Mesendoderm (in vitro differentiated cells): ENCODE results near the gene TBX3.

ENCODE experiments used
- DNase-seq: peaks from one replicate; pipeline ENCODE4 v3.0.0; 2013
- H2AK5ac ChIP-seq: 2 replicates; pipeline ENCODE4 v1.6.1; 2013; ENCODE audit warnings: low read length, inconsistent platforms
- H2BK120ac ChIP-seq: 2 replicates; pipeline ENCODE4 v1.6.1; 2013; ENCODE audit warnings: low read depth, mild to moderate bottlenecking, low read length, moderate library complexity, mixed read lengths
- H2BK15ac ChIP-seq: replicated peaks from 2 replicates; pipeline ENCODE4 v1.6.1; 2013; ENCODE audit warnings: low read depth, mild to moderate bottlenecking, moderate library complexity
- H2BK5ac ChIP-seq: 2 replicates; pipeline ENCODE4 v1.6.1; 2013; ENCODE audit warnings: low read length, inconsistent platforms
- H3K18ac ChIP-seq: 2 replicates; pipeline ENCODE4 v1.6.1; 2013; ENCODE audit warnings: mild to moderate bottlenecking, low read length, mixed read lengths
- H3K23ac ChIP-seq: one replicate; pipeline ENCODE4 v1.6.1; 2013; ENCODE audit warnings: low read length
- H3K27ac ChIP-seq: 2 replicates; pipeline ENCODE4 v1.5.1; 2013; ENCODE audit warnings: low read depth, mild to moderate bottlenecking, inconsistent platforms, low read length, moderate library complexity
- H3K27me3 ChIP-seq: 2 replicates; pipeline ENCODE4 v1.6.1; 2013; ENCODE audit warnings: low read length, control low read depth, mild to moderate bottlenecking, inconsistent platforms; ENCODE audit not compliant: insufficient read depth, poor library complexity
- H3K36me3 ChIP-seq: 2 replicates; pipeline ENCODE4 v1.6.1; 2013; ENCODE audit warnings: low read length, inconsistent platforms; ENCODE audit not compliant: control insufficient read depth, insufficient read depth
- H3K4ac ChIP-seq: one replicate; pipeline ENCODE4 v1.6.1; 2013; ENCODE audit warnings: low read depth, mild to moderate bottlenecking, low read length, moderate library complexity
- H3K4me1 ChIP-seq: 2 replicates; pipeline ENCODE4 v1.6.1; 2013; ENCODE audit warnings: low read depth, low read length, inconsistent platforms; ENCODE audit not compliant: control insufficient read depth
- H3K4me2 ChIP-seq: 2 replicates; pipeline ENCODE4 v1.6.1; 2013; ENCODE audit warnings: low read length
- H3K4me3 ChIP-seq: 2 replicates; pipeline ENCODE4 v1.5.1; 2013; ENCODE audit warnings: mild to moderate bottlenecking, low read length
- H3K56ac ChIP-seq: one replicate; pipeline ENCODE4 v1.6.1; 2013; ENCODE audit warnings: low read length
- H3K79me1 ChIP-seq: 2 replicates; pipeline ENCODE4 v1.6.1; 2013; ENCODE audit warnings: low read length, inconsistent platforms
- H3K79me2 ChIP-seq: 2 replicates; pipeline ENCODE4 v1.6.1; 2013; ENCODE audit warnings: mild to moderate bottlenecking, low read length; ENCODE audit not compliant: control insufficient read depth, insufficient read depth
- H3K9ac ChIP-seq: 2 replicates; pipeline ENCODE4 v1.6.1; 2013; ENCODE audit warnings: low read length, inconsistent platforms
- H4K5ac ChIP-seq: one replicate; pipeline ENCODE4 v1.6.1; 2013; ENCODE audit warnings: low read length
- H4K8ac ChIP-seq: one replicate; pipeline ENCODE4 v1.6.1; 2013; ENCODE audit warnings: low read depth, mild to moderate bottlenecking, control low read depth, low read length, moderate library complexity
- WGBS: extraction: QIAGEN DNeasy Blood & Tissue Kit; methylation state at CpG from one replicate; pipeline ENCODE4 v1.1.7; 2013; ENCODE audit warnings: low lambda C conversion rate, missing lambda C conversion rate; ENCODE audit not compliant: insufficient coverage; ENCODE audit errors: extremely low coverage; 5-methylcytosine and 5-hydroxymethylcytosine counted together

The TBX3 gene

DNA sequence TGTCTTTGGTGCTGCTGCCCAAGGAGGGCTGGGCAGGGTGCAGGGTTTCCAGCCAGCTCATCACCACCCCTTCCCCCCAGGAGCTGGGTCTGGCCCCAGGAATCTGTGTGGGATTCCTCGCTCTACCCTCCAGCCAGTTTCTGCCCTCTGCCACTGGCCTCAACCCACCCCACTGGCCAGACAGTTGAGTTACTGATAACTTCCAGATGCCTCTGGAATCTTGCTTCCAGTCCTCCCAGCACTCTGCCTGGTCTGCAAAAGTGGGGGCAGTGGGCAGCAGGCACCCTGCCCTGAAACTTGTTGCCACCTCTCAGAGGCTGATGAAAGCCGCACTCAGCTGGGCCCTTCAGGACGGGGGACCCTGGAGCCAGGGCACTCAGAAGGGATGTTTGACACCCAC, 20.1 kb upstream of the TBX3 start:
- Histone ChIP-seq H3K79me1 (no peaks in the 10 kb centered on the region), H3K23ac (peak overlapping the region; percentile 45), H3K56ac (peak overlapping the region; percentile 17), H2AK5ac (peak overlapping the region; percentile 85), H3K4ac (no peak overlapping the region), H3K27ac (no peak overlapping the region), H3K79me2 (no peaks in the 10 kb centered on the region), H4K8ac (no peak overlapping the region), H2BK15ac (no peak overlapping the region), H2BK5ac (no peak overlapping the region), H3K4me2 (no peak overlapping the region), H3K27me3 (peaks cover 15% of the 10 kb centered on the region), H3K4me3 (no peak overlapping the region), H3K18ac (peak overlapping the region; percentile 9), H4K5ac (no peak overlapping the region), H3K4me1 (peaks cover 19% of the 10 kb centered on the region), H3K9ac (no peak overlapping the region), H3K36me3 (no peaks in the 10 kb centered on the region), H2BK120ac (no peak overlapping the region)
- no peak for DNase-seq
- no CpG with 5 or more reads among the region's 3 CpGs for WGBS

DNA sequence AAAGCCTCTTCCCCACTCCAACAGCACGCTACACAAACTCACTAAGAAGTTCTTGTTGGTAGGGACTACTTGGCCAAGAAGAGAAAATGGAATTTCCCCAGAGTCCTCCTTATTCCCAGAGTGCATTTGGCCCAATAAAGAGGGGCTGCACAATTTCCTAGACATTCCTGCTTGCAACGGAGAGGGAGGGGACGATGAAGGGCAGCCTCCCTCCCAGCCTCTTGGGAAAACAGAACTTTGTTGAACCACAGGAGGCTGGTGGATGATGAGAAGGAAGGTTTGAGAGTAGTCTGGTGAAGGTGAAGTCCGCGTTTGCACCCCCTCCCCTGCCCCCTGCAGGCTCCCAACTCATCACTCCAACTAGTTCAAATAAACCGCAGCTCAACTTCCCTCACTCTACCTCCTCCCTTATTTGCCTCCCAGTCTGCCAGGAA, 19.1 kb upstream of the TBX3 start:
- H4K5ac ChIP-seq = no peak overlapping the region
- H3K56ac ChIP-seq = no peak overlapping the region
- H3K18ac ChIP-seq = peak overlapping the region; percentile 57
- H3K4me3 ChIP-seq = no peak overlapping the region
- H3K79me1 ChIP-seq = no peaks in the 10 kb centered on the region
- H2BK15ac ChIP-seq = no peak overlapping the region
- no peak overlapping the region for H3K4ac ChIP-seq
- H3K4me1 ChIP-seq = peaks cover 22% of the 10 kb centered on the region
- no peak overlapping the region for H2BK120ac ChIP-seq
- WGBS = no CpG with 5 or more reads among the region's 6 CpGs
- H2AK5ac ChIP-seq = no peak overlapping the region
- no peak overlapping the region for H2BK5ac ChIP-seq
- peak; percentile 81 for DNase-seq
- H3K4me2 ChIP-seq = peak overlapping the region; percentile 6
- peak overlapping the region; percentile 0 for H3K9ac ChIP-seq
- H3K27me3 ChIP-seq = peaks cover 17% of the 10 kb centered on the region
- no peak overlapping the region for H4K8ac ChIP-seq
- no peaks in the 10 kb centered on the region for H3K79me2 ChIP-seq
- H3K23ac ChIP-seq = no peak overlapping the region
- H3K27ac ChIP-seq = no peak overlapping the region
- H3K36me3 ChIP-seq = no peaks in the 10 kb centered on the region

DNA sequence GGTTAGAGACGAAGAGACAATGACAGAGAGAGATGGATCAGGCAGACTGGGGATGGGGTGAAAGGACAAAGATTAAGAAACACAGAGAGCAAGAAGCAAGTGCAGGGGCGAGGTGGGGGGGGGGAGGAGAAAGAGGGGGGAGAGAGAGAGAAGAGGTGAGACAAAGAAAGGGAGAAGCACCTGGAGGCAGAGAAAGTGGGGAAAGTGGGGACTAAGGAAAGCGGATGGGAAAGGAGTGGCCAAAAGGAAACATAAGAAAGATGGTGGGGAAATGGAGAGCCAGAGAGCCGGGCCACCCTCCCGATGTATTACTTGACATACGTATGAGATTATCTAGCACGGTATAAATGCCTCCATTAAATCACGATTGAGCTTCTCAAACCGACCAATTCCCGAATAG, 18.5 kb upstream of the TBX3 start:
- no peak overlapping the region for H3K27ac ChIP-seq
- H2BK15ac ChIP-seq = no peak overlapping the region
- peak overlapping the region; percentile 12 for H3K4me2 ChIP-seq
- H4K5ac ChIP-seq = no peak overlapping the region
- no peak overlapping the region for H3K4me3 ChIP-seq
- H3K23ac ChIP-seq = no peak overlapping the region
- H3K4ac ChIP-seq = no peak overlapping the region
- WGBS = no CpG with 5 or more reads among the region's 10 CpGs
- no peaks in the 10 kb centered on the region for H3K79me2 ChIP-seq
- no peak overlapping the region for H4K8ac ChIP-seq
- H2BK120ac ChIP-seq = no peak overlapping the region
- H3K79me1 ChIP-seq = no peaks in the 10 kb centered on the region
- no peaks in the 10 kb centered on the region for H3K36me3 ChIP-seq
- peaks cover 17% of the 10 kb centered on the region for H3K27me3 ChIP-seq
- peak overlapping the region; percentile 57 for H3K18ac ChIP-seq
- peaks cover 22% of the 10 kb centered on the region for H3K4me1 ChIP-seq
- peak overlapping the region; percentile 8 for H3K56ac ChIP-seq
- DNase-seq = no peak
- no peak overlapping the region for H3K9ac ChIP-seq
- no peak overlapping the region for H2BK5ac ChIP-seq
- H2AK5ac ChIP-seq = no peak overlapping the region

DNA sequence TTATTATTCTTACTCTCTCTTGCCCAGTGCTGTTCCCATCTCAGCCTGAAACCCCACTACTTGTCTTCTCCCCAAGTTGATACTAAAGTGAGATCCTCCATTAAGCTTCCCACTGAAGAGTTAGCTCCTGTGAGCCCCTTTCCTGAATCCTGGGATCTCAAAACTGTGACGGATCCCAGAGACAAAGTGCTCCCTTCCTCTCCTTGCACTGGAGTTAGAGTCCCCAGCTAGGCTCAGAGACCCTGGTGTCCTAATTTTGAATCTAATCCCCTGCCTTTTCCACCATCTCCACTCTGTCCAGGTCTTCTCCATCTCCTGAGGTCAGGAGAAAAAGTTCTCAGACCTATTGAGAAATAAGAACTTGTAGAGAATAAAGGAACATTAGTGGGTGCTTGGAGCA, 17.6 kb upstream of the TBX3 start:
- Histone ChIP-seq H3K36me3 (no peaks in the 10 kb centered on the region), H4K8ac (no peak overlapping the region), H2BK5ac (no peak overlapping the region), H2AK5ac (no peak overlapping the region), H3K4me2 (no peak overlapping the region), H3K79me1 (no peaks in the 10 kb centered on the region), H3K23ac (no peak overlapping the region), H3K27me3 (peaks cover 25% of the 10 kb centered on the region), H3K4me1 (peaks cover 27% of the 10 kb centered on the region), H3K27ac (no peak overlapping the region), H3K79me2 (no peaks in the 10 kb centered on the region), H2BK15ac (no peak overlapping the region), H4K5ac (no peak overlapping the region), H3K4ac (no peak overlapping the region), H3K4me3 (no peak overlapping the region), H3K18ac (peak overlapping the region; percentile 5), H3K9ac (no peak overlapping the region), H2BK120ac (no peak overlapping the region), H3K56ac (peak overlapping the region; percentile 0)
- no CpG with 5 or more reads among the region's 1 CpG for WGBS
- DNase-seq = no peak

DNA sequence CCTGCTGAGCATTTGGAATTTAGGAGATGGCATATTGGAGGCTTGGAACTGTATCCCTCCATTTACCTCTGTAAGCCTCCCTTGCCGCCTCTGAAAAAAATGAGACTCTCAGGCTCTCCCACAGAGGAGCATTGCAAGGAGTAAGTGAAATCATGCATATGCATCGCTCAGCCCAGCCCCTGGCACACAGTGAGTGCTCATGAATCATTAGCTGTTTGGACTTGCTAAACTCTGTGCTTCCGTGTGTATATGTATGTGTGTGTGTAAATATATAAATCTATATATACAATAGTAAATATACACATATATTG, 17.1 kb upstream of the TBX3 start:
- no peak overlapping the region for H3K27ac ChIP-seq
- no peak overlapping the region for H4K8ac ChIP-seq
- peak overlapping the region; percentile 99 for H2AK5ac ChIP-seq
- no peaks in the 10 kb centered on the region for H3K79me2 ChIP-seq
- H2BK15ac ChIP-seq = no peak overlapping the region
- no peaks in the 10 kb centered on the region for H3K36me3 ChIP-seq
- H3K56ac ChIP-seq = no peak overlapping the region
- H4K5ac ChIP-seq = no peak overlapping the region
- H3K4ac ChIP-seq = no peak overlapping the region
- no peak overlapping the region for H2BK5ac ChIP-seq
- no peak overlapping the region for H3K4me2 ChIP-seq
- H3K9ac ChIP-seq = no peak overlapping the region
- no peak overlapping the region for H3K4me3 ChIP-seq
- no peak overlapping the region for H3K18ac ChIP-seq
- H3K23ac ChIP-seq = no peak overlapping the region
- peaks cover 30% of the 10 kb centered on the region for H3K27me3 ChIP-seq
- H2BK120ac ChIP-seq = no peak overlapping the region
- no peaks in the 10 kb centered on the region for H3K79me1 ChIP-seq
- peak; percentile 45 for DNase-seq
- peaks cover 28% of the 10 kb centered on the region for H3K4me1 ChIP-seq
- WGBS = no CpG with 5 or more reads among the region's 3 CpGs

DNA sequence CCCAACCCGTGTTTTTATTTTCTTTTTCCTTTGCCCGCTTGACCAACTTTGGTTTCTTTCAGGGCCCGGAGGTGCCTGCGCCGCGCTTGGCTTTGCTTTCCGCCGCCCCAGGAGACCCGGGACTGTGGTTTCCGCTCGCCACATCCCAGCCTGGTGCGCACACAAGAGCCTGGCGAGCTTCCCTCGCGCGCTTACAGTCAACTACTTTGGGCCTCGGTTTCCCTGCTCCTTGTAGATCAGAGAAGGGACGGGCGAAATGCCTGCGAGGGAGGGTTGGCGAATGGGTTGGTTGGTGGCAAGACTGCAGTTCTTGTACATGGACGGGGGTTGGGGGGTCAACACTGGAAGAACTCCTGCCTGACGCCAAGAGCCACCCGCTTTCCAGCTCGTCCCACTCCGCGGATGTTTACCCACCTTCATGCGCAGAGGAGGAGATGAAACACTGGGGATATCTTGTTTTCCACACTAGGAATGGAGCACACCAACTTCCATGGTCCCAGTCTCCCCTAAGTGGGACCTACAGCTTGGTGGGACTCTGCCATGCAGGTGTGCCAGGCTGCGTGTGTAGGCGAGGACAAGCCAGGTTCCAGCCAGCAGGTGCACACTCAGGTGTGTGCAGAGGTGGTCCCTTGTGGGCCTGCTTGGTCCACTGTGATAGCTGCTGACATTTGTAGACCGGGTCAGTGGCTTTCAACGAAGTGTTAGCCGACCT, 16.6 kb upstream of the TBX3 start:
- H3K18ac ChIP-seq = no peak overlapping the region
- H3K4me1 ChIP-seq = peaks cover 28% of the 10 kb centered on the region
- no peaks in the 10 kb centered on the region for H3K79me2 ChIP-seq
- no peak overlapping the region for H2BK120ac ChIP-seq
- no peak overlapping the region for H2BK5ac ChIP-seq
- WGBS = no CpG with 5 or more reads among the region's 33 CpGs
- H3K4me3 ChIP-seq = no peak overlapping the region
- H3K79me1 ChIP-seq = no peaks in the 10 kb centered on the region
- peak overlapping the region; percentile 49 for H3K9ac ChIP-seq
- no peak overlapping the region for H2BK15ac ChIP-seq
- no peak overlapping the region for H3K23ac ChIP-seq
- H3K27ac ChIP-seq = no peak overlapping the region
- no peak overlapping the region for H3K4ac ChIP-seq
- DNase-seq = peak; percentile 37
- H3K56ac ChIP-seq = peak overlapping the region; percentile 62
- H3K4me2 ChIP-seq = peak overlapping the region; percentile 46
- no peak overlapping the region for H4K5ac ChIP-seq
- H3K27me3 ChIP-seq = peaks cover 33% of the 10 kb centered on the region
- H2AK5ac ChIP-seq = peak overlapping the region; percentile 99
- H4K8ac ChIP-seq = no peak overlapping the region
- H3K36me3 ChIP-seq = no peaks in the 10 kb centered on the region
